HCEC 1CT (cell line): ENCODE measurements around the gene TPPP2.
A peak's percentile ranks its signal among the peaks of the same experiment; 100 is the strongest.

Source experiments
- DNase-seq: peaks from one replicate; pipeline ENCODE4 v3.0.0-alpha.2; 2017

Gene TPPP2

DNA sequence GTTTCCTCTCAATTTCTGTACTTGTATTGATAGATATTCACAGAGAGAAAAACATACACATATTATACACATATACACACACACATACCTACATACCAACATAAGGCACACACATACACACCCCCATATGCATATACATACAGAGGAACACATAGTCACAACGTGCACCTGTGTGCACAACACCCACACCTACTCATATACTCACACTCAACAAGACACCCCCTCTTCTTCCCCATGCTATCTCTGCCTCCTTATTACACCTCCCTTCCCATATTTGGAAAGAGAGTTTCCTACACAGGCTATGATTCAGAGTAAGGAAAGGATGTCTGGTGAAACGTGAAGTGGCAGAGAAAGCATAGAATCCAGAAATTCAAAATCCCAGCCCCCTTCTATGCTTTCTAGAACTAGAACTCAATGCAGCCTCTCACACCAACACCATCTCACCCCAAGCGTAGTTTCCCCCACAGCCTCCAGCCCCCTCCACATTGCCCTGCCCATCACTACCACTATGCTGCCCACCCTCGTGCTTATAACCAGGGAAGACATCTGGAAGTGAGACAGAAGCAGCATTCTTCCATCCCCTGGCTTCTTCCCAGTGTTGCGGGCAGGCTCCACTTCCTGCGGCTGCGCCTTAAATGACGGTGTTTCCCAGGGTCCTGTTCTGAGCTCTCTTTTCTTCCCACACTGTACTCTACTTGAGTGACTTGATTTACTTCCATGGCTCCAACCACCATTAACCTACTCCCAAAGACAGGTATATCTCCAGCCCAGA is 30.0 kb downstream of the TPPP2 start:
- no peak for DNase-seq

DNA sequence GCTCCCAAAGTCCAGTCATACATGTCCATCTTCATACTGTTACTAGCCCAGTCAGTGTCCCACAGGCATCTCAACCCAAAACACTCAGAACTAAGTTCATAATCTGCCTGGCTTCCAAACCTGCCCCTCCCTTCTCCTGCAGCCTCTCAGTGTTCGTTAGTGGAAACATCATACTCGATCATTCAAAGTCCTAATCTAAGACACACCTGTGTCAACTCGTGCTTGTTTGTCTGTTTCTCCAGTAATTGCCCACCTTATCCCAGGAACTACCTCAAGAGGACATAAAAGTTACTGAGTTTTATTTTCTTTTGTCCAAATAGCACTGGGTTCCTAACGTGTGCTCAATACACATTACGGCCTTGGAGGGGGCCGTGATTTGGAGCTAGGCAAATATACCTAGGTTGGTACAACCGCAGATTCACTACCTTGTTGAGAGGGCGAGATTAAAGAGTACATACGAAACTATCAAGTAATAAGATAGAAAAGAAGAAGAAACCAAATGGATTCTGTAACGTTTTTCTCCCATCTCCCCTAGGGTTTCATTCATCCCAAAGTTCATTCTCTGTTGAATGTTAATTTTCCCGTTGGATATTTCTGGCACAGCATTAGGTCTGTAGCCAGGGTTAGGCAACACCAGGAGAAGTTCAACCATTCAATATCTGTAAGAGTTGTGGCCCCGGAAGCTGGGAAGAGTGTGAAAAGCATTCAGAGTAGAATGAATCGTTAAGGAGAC is 30.8 kb downstream of the TPPP2 start:
- no peak for DNase-seq

DNA sequence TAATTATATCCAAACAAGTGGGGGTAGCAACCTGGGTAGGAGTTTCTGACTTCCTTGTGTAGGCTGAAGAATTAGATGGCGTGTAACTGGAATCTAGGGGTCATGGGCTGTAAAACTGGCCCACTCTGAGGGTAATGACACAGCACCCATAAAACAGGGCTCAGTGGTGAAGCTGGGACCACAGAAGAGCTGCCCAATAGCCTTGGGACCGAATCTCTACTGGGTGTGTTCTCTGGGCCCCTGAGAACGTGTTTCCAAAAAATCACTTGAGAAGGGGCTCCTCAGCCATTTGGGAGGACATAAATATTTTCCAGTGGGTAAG is 31.3 kb downstream of the TPPP2 start:
- DNase-seq: no peak

DNA sequence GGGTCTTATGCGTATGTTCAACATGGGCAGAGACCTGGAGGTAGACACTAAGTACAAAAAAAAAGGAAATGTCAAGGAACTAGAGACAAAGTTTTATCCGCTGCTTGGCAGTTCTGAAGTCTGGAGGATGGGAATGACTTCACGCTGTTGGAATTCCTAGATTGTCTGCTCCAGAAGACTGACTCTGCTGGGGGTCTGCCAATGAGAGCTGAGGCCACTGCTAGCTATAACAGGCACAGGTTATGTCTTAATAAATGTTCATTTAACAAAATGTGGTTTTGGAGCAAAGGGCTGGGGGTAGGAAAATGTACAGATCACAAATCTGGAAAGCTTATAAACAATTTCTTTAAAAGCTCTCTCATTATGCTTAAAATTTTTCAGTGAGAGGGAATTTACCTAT is 33.5 kb downstream of the TPPP2 start:
- peak; percentile 55 for DNase-seq

DNA sequence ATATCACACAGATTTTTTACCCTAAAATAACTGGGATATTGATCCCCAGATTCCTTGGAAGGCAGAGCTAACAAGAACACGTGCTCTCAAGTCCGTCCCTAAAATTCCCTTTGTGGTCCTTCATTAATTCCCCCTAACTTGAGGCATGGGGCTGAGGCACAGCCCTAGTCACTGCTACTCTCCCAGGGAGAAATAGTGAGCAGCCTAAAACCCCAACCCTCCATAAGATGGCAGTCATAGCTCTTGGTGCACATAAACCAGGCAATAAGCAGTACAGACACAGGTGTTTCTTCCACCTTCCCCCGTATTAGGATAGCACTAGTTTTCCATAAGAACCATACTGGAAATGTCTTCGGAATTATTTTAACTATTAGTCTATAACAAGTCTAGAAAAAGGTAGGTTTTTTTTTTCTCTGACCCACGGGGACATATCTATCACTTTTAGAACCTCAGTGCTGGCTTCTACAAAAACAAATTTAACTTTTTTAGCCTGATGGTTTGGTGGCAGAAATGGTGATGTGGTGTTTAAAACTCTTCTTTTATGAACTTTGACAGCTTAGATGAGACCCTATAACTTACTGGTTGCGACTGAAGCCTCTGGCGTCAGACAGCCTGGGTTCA is 37.0 kb downstream of the TPPP2 start:
- DNase-seq: peak; percentile 12

DNA sequence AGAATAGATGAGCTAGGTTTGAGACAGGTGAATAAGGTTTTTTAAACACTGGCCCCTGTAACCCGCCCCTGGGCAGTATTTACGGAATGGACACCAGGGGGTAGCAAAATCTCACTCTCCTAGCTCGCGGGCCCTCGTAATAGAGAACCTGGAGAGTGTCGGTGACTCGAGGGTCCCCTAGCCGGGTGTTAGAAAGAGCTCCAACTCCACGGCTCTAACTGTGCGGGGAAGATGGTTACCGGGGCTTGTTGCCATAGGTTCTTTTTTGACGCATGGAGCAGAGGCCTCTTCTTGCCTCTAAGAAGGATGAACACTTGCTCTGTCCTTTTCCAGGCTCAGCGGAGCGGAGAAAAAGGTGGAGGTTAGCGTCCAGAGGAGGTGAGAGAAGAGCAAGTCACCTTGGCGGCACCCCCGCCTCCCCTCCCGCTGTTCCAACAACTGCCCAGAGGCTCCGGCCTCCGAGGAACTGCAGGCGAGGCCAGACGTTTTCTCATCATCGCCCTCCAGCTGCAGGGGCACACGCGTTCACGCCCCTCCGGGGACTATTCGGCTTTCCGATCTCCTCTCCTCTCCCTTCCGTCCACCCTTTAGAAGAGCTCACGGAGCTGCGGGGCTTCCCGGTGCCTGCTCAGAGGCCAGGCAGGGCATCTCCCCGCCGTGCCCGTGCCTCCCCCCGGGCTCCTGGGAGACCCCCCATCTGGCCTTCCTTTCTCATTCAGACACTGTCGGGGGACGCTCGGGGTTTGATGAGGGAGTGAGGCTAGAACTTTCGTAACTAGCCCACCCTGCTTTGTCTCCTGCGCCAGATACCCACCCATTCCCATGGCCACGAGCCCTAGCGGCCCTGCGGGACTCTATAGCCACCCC is 38.7 kb downstream of the TPPP2 start:
- DNase-seq: peak; percentile 35

DNA sequence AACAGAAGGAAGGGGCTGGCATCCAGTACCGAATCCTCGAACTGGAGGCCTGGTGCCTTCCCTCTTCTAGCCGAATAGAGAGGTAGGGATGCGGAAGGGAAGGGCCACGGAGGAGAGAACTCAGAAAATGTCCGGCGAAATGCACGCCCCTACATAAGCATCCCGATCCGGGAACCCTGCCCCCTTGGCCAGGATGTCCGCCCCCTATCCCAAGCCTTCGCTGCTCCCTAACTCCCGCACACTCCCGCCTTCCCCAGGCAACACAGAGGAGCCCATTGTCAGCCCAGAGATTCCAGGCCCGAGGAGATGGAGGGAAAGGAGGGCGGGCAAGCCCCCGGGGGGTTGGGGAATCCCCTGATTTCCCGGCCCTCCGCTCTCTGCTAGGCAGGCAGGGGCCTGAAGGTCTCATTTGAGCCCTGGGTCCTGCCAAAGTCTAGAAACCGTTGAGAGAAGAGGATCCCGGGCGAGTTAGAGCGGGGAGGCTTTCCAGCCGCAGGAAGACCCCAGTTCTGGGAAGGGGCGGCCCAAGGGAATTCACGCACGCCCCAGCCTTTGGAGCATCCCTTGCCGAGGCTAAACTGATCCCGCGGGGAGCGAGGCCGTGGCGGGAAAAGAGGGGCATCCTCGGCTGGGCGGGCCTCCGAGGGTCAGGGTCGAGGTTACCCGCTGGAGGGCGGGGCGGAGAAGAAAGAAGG is 39.5 kb downstream of the TPPP2 start:
- peak; percentile 9 for DNase-seq

DNA sequence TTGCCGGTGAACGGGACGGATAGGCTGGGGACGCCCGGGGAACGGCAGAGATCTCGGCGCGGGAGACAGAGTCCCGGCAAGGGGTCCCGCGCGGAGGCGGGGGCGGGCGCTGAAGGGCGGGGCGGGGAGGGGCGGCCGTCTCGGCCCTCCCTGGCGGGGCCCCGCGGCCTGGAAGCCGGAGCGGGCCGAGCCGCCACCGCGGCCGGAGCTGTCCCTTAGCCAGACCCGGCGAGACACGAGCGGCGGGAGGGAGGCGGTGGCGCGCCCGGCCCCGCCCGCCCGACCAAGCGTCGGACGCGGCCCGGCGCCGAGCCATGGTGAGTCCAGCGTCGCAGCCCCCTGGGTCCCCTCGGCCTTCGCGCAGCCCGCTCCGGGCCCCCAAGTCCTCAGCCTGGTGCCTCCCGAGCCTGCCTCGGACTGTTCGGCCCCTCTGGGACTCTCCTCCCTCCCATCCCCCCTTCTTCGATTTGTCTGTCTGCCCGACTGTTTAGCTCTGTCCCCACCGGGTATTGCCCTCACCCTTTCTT is 40.1 kb downstream of the TPPP2 start, which contains the start of gene ARHGEF40:
ARHGEF40 (plus strand) TSS at position 222 of the 527 bp plus-strand sequence; CDS start at position 315, 93 bp downstream.
- DNase-seq: peak; percentile 40

DNA sequence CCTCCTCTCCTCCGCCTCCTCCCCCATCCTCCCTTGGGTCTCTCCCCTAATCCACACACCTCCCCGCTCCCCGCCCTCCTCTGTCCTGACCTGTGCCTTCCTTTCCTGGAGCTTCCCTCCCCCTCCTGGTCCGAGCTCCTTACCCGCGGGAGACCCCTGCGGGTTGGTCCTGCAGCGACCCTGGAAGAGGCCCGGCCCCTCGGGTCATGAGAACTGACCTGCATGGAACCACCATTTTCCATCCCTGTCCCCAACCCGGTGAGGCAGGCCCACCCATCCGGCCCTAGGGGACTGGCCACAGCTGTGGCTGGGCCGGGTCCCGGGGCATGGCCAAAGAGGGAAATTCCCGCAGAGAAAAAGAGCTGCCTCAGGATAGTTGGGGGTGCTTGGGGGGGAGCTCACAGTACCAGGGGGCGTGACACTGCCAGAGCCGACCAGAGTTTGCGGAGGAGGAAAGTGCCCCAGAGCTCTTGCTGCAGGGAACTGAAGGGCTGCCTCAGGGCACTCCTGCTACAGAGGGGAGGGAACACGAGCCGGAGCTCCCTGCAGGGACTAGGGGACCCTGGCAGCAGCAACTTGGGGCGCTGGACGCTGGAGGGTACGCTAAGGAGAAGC is 40.7 kb downstream of the TPPP2 start:
- peak; percentile 34 for DNase-seq

DNA sequence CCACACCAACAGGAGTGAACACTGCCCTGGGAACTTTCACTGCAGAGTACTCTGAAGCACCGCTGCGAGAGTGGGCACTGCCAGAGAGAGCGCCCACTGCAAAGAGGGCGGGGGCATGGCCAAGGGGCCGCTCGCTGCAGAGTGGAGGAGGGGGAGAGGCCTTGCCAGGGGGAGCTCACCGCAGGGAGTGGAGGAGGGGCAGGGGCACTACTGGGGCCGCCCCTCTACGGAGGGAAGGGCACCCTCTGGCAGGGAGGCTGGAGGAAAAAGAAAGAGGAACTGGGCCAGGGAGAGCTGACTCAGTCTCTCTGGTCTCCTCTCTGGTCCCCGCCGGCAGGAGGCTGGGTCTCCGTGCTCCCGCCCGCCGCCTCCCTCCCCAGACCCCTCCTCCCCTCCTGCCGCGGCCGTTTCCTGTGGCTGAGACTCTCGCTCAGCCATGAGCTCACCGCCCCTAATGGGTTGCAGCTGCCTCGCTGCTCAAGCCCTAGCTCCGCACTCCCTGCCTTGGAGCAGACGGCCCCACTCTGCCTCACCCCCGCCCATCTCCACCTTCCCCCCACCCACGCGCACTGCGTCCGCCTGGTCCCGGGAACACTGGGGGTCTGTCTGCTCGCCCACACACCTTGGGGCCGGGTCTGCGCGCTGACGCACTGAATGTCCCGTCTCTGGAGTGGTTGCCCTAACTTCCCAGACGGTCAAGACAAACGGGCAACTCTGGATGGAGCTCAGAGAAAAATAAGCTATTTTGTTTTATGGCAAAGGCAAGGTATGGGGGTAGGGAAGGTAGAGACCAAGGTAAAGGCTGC is 41.4 kb downstream of the TPPP2 start:
- DNase-seq: peak; percentile 86

DNA sequence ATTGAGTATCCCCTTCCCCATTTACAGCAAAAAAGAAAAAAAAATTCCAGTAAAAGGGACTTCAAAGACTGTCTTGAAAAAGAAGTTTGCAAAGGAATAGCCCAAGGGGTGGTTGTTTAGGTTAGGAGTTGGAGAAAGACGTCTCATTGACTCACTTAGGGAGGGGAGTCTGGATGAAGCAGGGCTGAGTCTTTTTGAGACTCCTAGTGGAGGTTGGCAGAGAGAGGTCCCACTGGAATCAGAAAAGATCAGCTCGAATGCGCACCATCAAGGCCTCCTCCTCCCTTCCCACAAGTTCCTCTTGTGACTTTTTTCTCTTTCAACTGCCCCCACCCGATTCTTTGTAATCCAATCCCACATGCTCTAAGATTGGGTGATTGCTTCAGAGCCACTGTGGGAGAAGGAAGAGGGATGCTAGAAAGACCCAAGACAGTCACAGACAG is 42.0 kb downstream of the TPPP2 start:
- DNase-seq: peak; percentile 54

DNA sequence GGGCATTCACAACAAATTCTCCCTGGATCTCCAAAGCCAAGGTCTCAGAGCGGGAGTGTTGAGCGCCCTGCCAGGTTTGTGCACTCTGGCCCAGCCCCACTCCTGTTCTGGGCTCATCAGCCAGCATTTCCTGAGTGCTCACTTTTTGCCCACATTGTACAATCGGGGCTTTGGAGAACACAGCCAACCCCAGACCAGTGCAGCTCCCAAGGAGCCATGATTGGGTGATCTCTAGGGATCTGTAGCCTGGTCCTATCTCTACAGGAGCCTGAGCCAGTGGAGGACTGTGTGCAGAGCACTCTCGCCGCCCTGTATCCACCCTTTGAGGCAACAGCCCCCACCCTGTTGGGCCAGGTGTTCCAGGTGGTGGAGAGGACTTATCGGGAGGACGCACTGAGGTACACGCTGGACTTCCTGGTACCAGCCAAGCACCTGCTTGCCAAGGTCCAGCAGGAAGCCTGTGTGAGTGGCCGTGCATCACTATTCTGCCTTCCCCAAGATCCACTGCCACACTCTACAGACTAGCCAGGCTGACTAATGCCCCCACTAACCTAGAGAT is 42.8 kb downstream of the TPPP2 start:
- DNase-seq: no peak

DNA sequence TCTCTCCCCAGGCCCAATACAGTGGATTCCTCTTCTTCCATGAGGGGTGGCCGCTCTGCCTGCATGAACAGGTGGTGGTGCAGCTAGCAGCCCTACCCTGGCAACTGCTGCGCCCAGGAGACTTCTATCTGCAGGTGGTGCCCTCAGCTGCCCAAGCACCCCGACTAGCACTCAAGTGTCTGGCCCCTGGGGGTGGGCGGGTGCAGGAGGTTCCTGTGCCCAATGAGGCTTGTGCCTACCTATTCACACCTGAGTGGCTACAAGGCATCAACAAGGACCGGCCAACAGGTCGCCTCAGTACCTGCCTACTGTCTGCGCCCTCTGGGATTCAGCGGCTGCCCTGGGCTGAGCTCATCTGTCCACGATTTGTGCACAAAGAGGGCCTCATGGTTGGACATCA is 43.9 kb downstream of the TPPP2 start:
- DNase-seq: no peak

DNA sequence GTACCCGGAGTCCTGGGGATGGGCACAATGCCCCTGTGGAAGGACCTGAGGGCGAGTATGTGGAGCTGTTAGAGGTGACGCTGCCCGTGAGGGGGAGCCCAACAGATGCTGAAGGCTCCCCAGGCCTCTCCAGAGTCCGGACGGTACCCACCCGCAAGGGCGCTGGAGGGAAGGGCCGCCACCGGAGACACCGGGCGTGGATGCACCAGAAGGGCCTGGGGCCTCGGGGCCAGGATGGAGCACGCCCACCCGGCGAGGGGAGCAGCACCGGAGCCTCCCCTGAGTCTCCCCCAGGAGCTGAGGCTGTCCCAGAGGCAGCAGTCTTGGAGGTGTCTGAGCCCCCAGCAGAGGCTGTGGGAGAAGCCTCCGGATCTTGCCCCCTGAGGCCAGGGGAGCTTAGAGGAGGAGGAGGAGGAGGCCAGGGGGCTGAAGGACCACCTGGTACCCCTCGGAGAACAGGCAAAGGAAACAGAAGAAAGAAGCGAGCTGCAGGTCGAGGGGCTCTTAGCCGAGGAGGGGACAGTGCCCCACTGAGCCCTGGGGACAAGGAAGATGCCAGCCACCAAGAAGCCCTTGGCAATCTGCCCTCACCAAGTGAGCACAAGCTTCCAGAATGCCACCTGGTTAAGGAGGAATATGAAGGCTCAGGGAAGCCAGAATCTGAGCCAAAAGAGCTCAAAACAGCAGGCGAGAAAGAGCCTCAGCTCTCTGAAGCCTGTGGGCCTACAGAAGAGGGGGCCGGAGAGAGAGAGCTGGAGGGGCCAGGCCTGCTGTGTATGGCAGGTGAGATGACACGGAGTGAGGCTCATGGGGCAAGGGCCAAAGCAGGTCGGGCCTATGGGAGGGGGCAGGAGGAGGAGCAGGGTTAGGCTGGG is 44.6 kb downstream of the TPPP2 start:
- no peak for DNase-seq

DNA sequence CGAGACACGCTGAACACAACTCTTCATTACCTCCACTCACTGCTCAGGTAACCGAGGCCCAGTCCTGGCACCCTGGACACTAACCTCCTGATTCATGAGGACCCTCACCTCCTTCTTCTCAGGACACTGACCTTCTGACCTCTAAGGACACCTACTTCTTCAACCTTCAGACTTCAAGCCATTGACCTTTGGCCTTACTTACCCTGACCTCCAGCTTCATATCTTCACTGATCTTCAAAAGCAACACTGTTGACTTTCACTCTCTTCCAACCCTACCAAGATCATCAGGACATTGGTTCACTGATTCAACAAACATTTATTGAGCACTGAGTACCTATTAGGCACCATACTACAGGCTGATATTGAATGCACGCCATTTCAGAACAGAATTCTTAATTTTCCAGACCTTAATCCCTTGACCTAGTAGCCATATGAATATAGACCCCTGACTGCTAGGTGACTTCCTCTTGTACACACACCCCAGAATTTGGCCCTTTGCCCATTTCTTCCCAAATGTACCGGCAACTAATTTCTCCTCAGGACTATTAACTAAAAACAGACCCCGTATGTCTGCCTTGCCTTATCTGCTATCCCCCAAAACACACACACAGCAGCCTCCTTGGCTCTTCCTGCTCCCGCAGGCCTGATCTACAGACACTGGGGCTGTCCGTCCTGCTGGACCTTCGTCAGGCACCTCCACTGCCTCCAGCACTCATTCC is 45.9 kb downstream of the TPPP2 start:
- no peak for DNase-seq

DNA sequence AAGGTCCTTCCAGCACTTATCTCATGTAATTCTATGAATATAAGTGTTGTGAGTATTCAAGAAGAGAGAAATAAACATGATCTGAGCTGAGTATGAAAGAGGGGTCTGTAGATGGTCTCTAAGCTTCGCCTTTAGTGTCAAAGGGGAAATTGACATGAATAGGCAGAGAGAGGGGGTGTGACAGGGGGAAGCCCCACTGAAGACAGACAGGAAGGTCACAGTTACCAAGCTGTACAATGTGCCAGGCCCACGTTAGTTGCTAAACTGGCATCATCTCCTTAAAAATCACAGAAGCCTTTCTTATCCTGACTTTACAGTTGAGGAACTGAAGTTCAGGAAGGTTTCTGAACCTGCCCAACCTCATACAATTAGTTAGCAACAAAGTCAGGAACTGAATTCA is 47.7 kb downstream of the TPPP2 start:
- no peak for DNase-seq

DNA sequence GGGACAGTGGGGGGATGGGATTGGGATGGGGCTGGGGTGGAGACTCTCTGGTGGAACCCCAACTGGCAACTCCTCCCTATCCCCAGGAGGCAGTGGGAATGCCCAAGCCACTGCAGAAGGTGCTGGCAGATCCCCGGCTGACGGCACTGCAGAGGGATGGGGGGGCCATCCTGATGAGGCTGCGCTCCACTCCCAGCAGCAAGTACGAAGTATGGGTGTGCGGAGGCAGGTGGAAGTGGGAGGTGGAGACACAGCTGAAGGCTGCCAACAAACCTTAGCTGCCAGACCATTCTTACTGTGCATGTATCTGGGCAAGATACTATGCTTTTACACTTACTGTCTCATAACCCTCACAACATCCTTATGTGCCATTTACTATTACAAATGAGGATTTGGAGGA is 48.3 kb downstream of the TPPP2 start:
- DNase-seq: no peak

DNA sequence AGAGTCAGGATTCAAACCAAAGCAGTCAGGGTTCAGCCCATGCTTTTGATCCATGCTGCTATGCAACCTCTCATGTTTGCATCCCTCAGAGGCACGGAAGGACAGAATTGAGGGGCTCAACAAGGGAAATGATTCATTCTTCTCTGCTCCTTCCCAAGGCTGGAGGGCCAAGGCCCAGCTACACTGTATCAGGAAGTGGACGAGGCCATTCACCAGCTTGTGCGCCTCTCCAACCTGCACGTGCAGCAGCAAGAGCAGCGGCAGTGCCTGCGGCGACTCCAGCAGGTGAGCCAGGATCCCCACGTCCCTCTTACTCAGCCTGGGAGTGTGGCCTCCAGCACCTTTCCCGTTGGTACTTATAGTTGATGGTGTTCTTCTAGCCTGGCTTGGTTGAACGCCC is 48.7 kb downstream of the TPPP2 start:
- no peak for DNase-seq
